Measurements from ENCODE around the gene GALNTL6.
A peak's percentile ranks its signal among the peaks of the same experiment; 100 is the strongest.

GALNTL6 gene

GRCh38 chr4:172830295-172830764, 1017.1 kb downstream of the GALNTL6 start:
- no peaks in the 10 kb centered on the region for H3K9me3 ChIP-seq (ENCODE audit: severe bottlenecking)
- TF ChIP-seq, protein P1, sequence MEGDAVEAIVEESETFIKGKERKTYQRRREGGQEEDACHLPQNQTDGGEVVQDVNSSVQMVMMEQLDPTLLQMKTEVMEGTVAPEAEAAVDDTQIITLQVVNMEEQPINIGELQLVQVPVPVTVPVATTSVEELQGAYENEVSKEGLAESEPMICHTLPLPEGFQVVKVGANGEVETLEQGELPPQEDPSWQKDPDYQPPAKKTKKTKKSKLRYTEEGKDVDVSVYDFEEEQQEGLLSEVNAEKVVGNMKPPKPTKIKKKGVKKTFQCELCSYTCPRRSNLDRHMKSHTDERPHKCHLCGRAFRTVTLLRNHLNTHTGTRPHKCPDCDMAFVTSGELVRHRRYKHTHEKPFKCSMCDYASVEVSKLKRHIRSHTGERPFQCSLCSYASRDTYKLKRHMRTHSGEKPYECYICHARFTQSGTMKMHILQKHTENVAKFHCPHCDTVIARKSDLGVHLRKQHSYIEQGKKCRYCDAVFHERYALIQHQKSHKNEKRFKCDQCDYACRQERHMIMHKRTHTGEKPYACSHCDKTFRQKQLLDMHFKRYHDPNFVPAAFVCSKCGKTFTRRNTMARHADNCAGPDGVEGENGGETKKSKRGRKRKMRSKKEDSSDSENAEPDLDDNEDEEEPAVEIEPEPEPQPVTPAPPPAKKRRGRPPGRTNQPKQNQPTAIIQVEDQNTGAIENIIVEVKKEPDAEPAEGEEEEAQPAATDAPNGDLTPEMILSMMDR (IDR thresholded peaks at IDR 0.05; ENCODE audit: poor library complexity, severe bottlenecking) = peak; percentile 73
- DNase-seq (ENCODE audit: low spot score) (no peak), ATAC-seq (ENCODE audit: low read depth) (no peak)
- no peaks in the 10 kb centered on the region for H3K36me3 ChIP-seq (ENCODE audit: low read depth)
- peaks cover 8% of the 10 kb centered on the region for H3K4me1 ChIP-seq (ENCODE audit: insufficient read depth, poor library complexity, severe bottlenecking)
- no peaks in the 10 kb centered on the region for H3K27me3 ChIP-seq (ENCODE audit: insufficient read depth, poor library complexity, severe bottlenecking)
- H3K27ac ChIP-seq (ENCODE audit: poor library complexity, severe bottlenecking) = no peak overlapping the region
- H3K4me3 ChIP-seq (ENCODE audit: severe bottlenecking) = no peak overlapping the region

GRCh38 chr4:172836661-172837060, 1023.5 kb downstream of the GALNTL6 start:
- TF ChIP-seq, protein P1 (IDR thresholded peaks at IDR 0.05; ENCODE audit: poor library complexity, severe bottlenecking) = no peak
- ATAC-seq (ENCODE audit: low read depth) = no peak
- no peak for DNase-seq (ENCODE audit: low spot score)
- Histone ChIP-seq H3K4me3 (ENCODE audit: severe bottlenecking) (no peak overlapping the region), H3K36me3 (ENCODE audit: low read depth) (no peaks in the 10 kb centered on the region), H3K9me3 (ENCODE audit: severe bottlenecking) (no peaks in the 10 kb centered on the region), H3K4me1 (ENCODE audit: insufficient read depth, poor library complexity, severe bottlenecking) (no peaks in the 10 kb centered on the region), H3K27ac (ENCODE audit: poor library complexity, severe bottlenecking) (no peak overlapping the region), H3K27me3 (ENCODE audit: insufficient read depth, poor library complexity, severe bottlenecking) (no peaks in the 10 kb centered on the region)

GRCh38 chr4:172838111-172838510, 1024.9 kb downstream of the GALNTL6 start:
- DNase-seq (ENCODE audit: low spot score) (no peak), ATAC-seq (ENCODE audit: low read depth) (no peak)
- Histone ChIP-seq H3K27ac (ENCODE audit: poor library complexity, severe bottlenecking) (no peak overlapping the region), H3K36me3 (ENCODE audit: low read depth) (no peaks in the 10 kb centered on the region), H3K9me3 (ENCODE audit: severe bottlenecking) (no peaks in the 10 kb centered on the region), H3K4me1 (ENCODE audit: insufficient read depth, poor library complexity, severe bottlenecking) (no peaks in the 10 kb centered on the region), H3K27me3 (ENCODE audit: insufficient read depth, poor library complexity, severe bottlenecking) (no peaks in the 10 kb centered on the region), H3K4me3 (ENCODE audit: severe bottlenecking) (no peak overlapping the region)
- TF ChIP-seq, protein P1 (IDR thresholded peaks at IDR 0.05; ENCODE audit: poor library complexity, severe bottlenecking) = no peak

DNA sequence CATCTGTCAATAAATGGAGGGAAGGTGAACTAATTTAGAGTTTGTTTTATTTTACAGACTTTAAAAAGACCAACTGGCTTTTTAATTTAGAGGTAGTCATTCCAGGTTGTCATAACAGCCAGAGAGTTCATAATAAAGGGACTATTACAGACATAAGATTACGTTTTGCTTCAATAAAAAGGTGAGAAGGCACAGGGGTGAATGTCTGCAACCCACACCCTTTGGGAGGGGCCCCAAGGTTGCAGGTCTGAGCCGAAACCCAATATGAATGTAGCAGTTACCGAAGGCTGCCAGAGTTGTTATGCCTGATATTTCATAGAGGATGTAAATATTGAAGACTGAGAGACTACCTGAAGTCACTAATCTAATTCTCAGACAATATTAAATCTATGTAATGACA, 1025.7 kb downstream of the GALNTL6 start:
- no peak overlapping the region for H3K27ac ChIP-seq (ENCODE audit: poor library complexity, severe bottlenecking)
- H3K27me3 ChIP-seq (ENCODE audit: insufficient read depth, poor library complexity, severe bottlenecking) = no peaks in the 10 kb centered on the region
- no peak for ATAC-seq (ENCODE audit: low read depth)
- TF ChIP-seq, protein P1 (IDR thresholded peaks at IDR 0.05; ENCODE audit: poor library complexity, severe bottlenecking) = no peak
- no peak for DNase-seq (ENCODE audit: low spot score)
- H3K4me3 ChIP-seq (ENCODE audit: severe bottlenecking) = no peak overlapping the region
- no peaks in the 10 kb centered on the region for H3K4me1 ChIP-seq (ENCODE audit: insufficient read depth, poor library complexity, severe bottlenecking)
- H3K9me3 ChIP-seq (ENCODE audit: severe bottlenecking) = no peaks in the 10 kb centered on the region
- no peaks in the 10 kb centered on the region for H3K36me3 ChIP-seq (ENCODE audit: low read depth)

DNA sequence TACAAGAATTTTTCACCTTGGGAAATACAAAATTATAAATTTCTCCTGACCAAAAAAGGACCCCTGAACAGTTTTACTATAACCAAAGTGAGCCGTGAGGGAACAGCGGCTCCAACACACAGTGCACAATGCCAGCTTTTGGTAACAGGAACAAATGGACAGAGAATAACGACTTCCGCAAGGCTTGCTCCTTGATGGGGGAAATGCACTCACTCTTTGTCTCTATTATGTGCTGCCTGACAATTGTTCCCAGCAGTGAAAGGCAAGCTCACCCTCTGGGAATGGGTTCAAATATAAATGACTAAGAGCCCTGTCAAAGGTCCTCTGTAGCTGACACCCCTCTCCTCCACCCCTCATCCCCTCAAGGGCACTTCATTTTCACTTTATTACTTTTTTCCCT, 1029.6 kb downstream of the GALNTL6 start:
- Histone ChIP-seq H3K9me3 (ENCODE audit: severe bottlenecking) (no peaks in the 10 kb centered on the region), H3K27me3 (ENCODE audit: insufficient read depth, poor library complexity, severe bottlenecking) (no peaks in the 10 kb centered on the region), H3K4me3 (ENCODE audit: severe bottlenecking) (no peak overlapping the region), H3K27ac (ENCODE audit: poor library complexity, severe bottlenecking) (no peak overlapping the region), H3K4me1 (ENCODE audit: insufficient read depth, poor library complexity, severe bottlenecking) (no peaks in the 10 kb centered on the region), H3K36me3 (ENCODE audit: low read depth) (no peaks in the 10 kb centered on the region)
- ATAC-seq (ENCODE audit: low read depth) = no peak
- DNase-seq (ENCODE audit: low spot score) = no peak
- TF ChIP-seq, protein P1 (IDR thresholded peaks at IDR 0.05; ENCODE audit: poor library complexity, severe bottlenecking) = no peak

All from RWPE2 (cell line).